Measurements from ENCODE around the gene FILIP1. TPM values are rescaled to one million over a fixed set of nuclear protein-coding genes. Genes with fewer than 3 reads are reported as not detected.
"Not testable (repeated sequence)": the region's sequence is repeated elsewhere in the genome, so short reads cannot be mapped to it uniquely, and the experiment has no call there.

FILIP1 gene
- total RNA-seq, 2 experiments from 2014 or later = not detected

GRCh38 chr6:75432809-75433208, 60.8 kb downstream of the FILIP1 start:
- H3K27ac Mint-ChIP-seq; H3K36me3 Mint-ChIP-seq; H3K27me3 Mint-ChIP-seq; H3K9me3 Mint-ChIP-seq; H3K4me3 Mint-ChIP-seq; H3K4me1 Mint-ChIP-seq; POLR2A ChIA-PET; ATAC-seq (ENCODE audit: low read depth); DNase-seq: not testable (repeated sequence)

- DNase-seq = no peak
- peaks cover 1% of the 10 kb centered on the region for H3K9me3 Mint-ChIP-seq
- H3K27me3 Mint-ChIP-seq = peaks cover 7% of the 10 kb centered on the region
- H3K4me1 Mint-ChIP-seq = no peaks in the 10 kb centered on the region
- H3K27ac Mint-ChIP-seq = no peak overlapping the region
- ATAC-seq (ENCODE audit: low read depth) = no peak
- POLR2A ChIA-PET = no interaction called here
- H3K36me3 Mint-ChIP-seq = no peaks in the 10 kb centered on the region
- no peak overlapping the region for H3K4me3 Mint-ChIP-seq
Measured at GRCh38 chr6:75431379-75431778, 62.2 kb downstream of the FILIP1 start.

- no peak overlapping the region for H3K4me3 Mint-ChIP-seq
- no peaks in the 10 kb centered on the region for H3K36me3 Mint-ChIP-seq
- H3K27ac Mint-ChIP-seq = no peak overlapping the region
- no peaks in the 10 kb centered on the region for H3K4me1 Mint-ChIP-seq
- POLR2A ChIA-PET = no interaction called here
- peaks cover 4% of the 10 kb centered on the region for H3K27me3 Mint-ChIP-seq
- H3K9me3 Mint-ChIP-seq = peaks cover 1% of the 10 kb centered on the region
- ATAC-seq (ENCODE audit: low read depth) (no peak), DNase-seq (no peak)
Measured at GRCh38 chr6:75430631-75431325, 62.8 kb downstream of the FILIP1 start.

- peaks cover 2% of the 10 kb centered on the region for H3K36me3 Mint-ChIP-seq
- no peak overlapping the region for H3K4me3 Mint-ChIP-seq
- POLR2A ChIA-PET = no interaction called here
- peaks cover 1% of the 10 kb centered on the region for H3K9me3 Mint-ChIP-seq
- no peak overlapping the region for H3K27ac Mint-ChIP-seq
- DNase-seq (no peak), ATAC-seq (ENCODE audit: low read depth) (no peak)
- peaks cover 4% of the 10 kb centered on the region for H3K27me3 Mint-ChIP-seq
- peaks cover 8% of the 10 kb centered on the region for H3K4me1 Mint-ChIP-seq
Measured at GRCh38 chr6:75429061-75429703, 64.4 kb downstream of the FILIP1 start.

GRCh38 chr6:75428204-75428603, 65.4 kb downstream of the FILIP1 start:
- no peak for DNase-seq
- Mint-ChIP-seq H3K4me1 (peaks cover 8% of the 10 kb centered on the region), H3K27ac (no peak overlapping the region), H3K4me3 (no peak overlapping the region), H3K27me3 (peaks cover 4% of the 10 kb centered on the region), H3K9me3 (peaks cover 1% of the 10 kb centered on the region), H3K36me3 (peaks cover 2% of the 10 kb centered on the region)
- POLR2A ChIA-PET = no interaction called here
- no peak for ATAC-seq (ENCODE audit: low read depth)

GRCh38 chr6:75427329-75427728, 66.3 kb downstream of the FILIP1 start:
- no peak for ATAC-seq (ENCODE audit: low read depth)
- POLR2A ChIA-PET = no interaction called here

GRCh38 chr6:75424618-75425548, 68.7 kb downstream of the FILIP1 start:
- H3K27me3 Mint-ChIP-seq = peaks cover 2% of the 10 kb centered on the region
- POLR2A ChIA-PET = no interaction called here
- H3K9me3 Mint-ChIP-seq = no peaks in the 10 kb centered on the region
- ATAC-seq (ENCODE audit: low read depth) (no peak), DNase-seq (no peak)
- no peak overlapping the region for H3K27ac Mint-ChIP-seq
- peaks cover 2% of the 10 kb centered on the region for H3K36me3 Mint-ChIP-seq
- H3K4me1 Mint-ChIP-seq = peaks cover 8% of the 10 kb centered on the region
- H3K4me3 Mint-ChIP-seq = no peak overlapping the region

More at GRCh38 chr6:75427329-75427728, 66.3 kb downstream of the FILIP1 start:
- H3K4me1 Mint-ChIP-seq = peaks cover 8% of the 10 kb centered on the region
- no peak for DNase-seq
- peaks cover 4% of the 10 kb centered on the region for H3K27me3 Mint-ChIP-seq
- no peak overlapping the region for H3K27ac Mint-ChIP-seq
- H3K36me3 Mint-ChIP-seq = peaks cover 2% of the 10 kb centered on the region
- H3K9me3 Mint-ChIP-seq = peaks cover 1% of the 10 kb centered on the region
- H3K4me3 Mint-ChIP-seq = no peak overlapping the region

- peaks cover 8% of the 10 kb centered on the region for H3K4me1 Mint-ChIP-seq
- peaks cover 2% of the 10 kb centered on the region for H3K36me3 Mint-ChIP-seq
- no peak for DNase-seq
- ATAC-seq (ENCODE audit: low read depth) = no peak
- no peaks in the 10 kb centered on the region for H3K9me3 Mint-ChIP-seq
- no peak overlapping the region for H3K4me3 Mint-ChIP-seq
- H3K27me3 Mint-ChIP-seq = peaks cover 10% of the 10 kb centered on the region
- no peak overlapping the region for H3K27ac Mint-ChIP-seq
- POLR2A ChIA-PET = no interaction called here
Measured at GRCh38 chr6:75423386-75423785, 70.2 kb downstream of the FILIP1 start.

GRCh38 chr6:75422024-75422639, 71.5 kb downstream of the FILIP1 start:
- DNase-seq (no peak), ATAC-seq (ENCODE audit: low read depth) (no peak)
- Mint-ChIP-seq H3K36me3 (peaks cover 2% of the 10 kb centered on the region), H3K27ac (no peak overlapping the region), H3K4me3 (no peak overlapping the region), H3K4me1 (peaks cover 8% of the 10 kb centered on the region), H3K9me3 (no peaks in the 10 kb centered on the region), H3K27me3 (peaks cover 17% of the 10 kb centered on the region)
- POLR2A ChIA-PET = no interaction called here

GRCh38 chr6:75421316-75422023, 72.1 kb downstream of the FILIP1 start:
- no peaks in the 10 kb centered on the region for H3K9me3 Mint-ChIP-seq
- H3K4me3 Mint-ChIP-seq = no peak overlapping the region
- no peak overlapping the region for H3K27ac Mint-ChIP-seq
- ATAC-seq (ENCODE audit: low read depth) (no peak), DNase-seq (no peak)
- peaks cover 17% of the 10 kb centered on the region for H3K27me3 Mint-ChIP-seq
- peaks cover 2% of the 10 kb centered on the region for H3K36me3 Mint-ChIP-seq
- POLR2A ChIA-PET = no interaction called here
- H3K4me1 Mint-ChIP-seq = peaks cover 8% of the 10 kb centered on the region

GRCh38 chr6:75419980-75420379, 73.6 kb downstream of the FILIP1 start:
- H3K4me1 Mint-ChIP-seq = peaks cover 2% of the 10 kb centered on the region
- POLR2A ChIA-PET = no interaction called here
- no peak for ATAC-seq (ENCODE audit: low read depth)
- DNase-seq = no peak
- H3K9me3 Mint-ChIP-seq = no peaks in the 10 kb centered on the region
- H3K36me3 Mint-ChIP-seq = peaks cover 2% of the 10 kb centered on the region
- H3K27me3 Mint-ChIP-seq = peaks cover 21% of the 10 kb centered on the region
- no peak overlapping the region for H3K4me3 Mint-ChIP-seq
- no peak overlapping the region for H3K27ac Mint-ChIP-seq

- Mint-ChIP-seq H3K27me3 (peaks cover 26% of the 10 kb centered on the region), H3K36me3 (peaks cover 2% of the 10 kb centered on the region), H3K27ac (no peak overlapping the region), H3K4me3 (no peak overlapping the region), H3K9me3 (no peaks in the 10 kb centered on the region), H3K4me1 (no peaks in the 10 kb centered on the region)
- ATAC-seq (ENCODE audit: low read depth) = no peak
- POLR2A ChIA-PET = no interaction called here
- no peak for DNase-seq
Measured at GRCh38 chr6:75419416-75419815, 74.2 kb downstream of the FILIP1 start.

- peaks cover 31% of the 10 kb centered on the region for H3K27me3 Mint-ChIP-seq
- H3K27ac Mint-ChIP-seq = no peak overlapping the region
- H3K36me3 Mint-ChIP-seq = no peaks in the 10 kb centered on the region
- ATAC-seq (ENCODE audit: low read depth) = no peak
- no peak overlapping the region for H3K4me3 Mint-ChIP-seq
- no peak for DNase-seq
- POLR2A ChIA-PET = no interaction called here
- H3K9me3 Mint-ChIP-seq = no peaks in the 10 kb centered on the region
- no peaks in the 10 kb centered on the region for H3K4me1 Mint-ChIP-seq
Measured at GRCh38 chr6:75418233-75418632, 75.4 kb downstream of the FILIP1 start.
